GM12864 (cell line): Measurements from ENCODE around the gene LRRC26.

Experiments used
- DNase-seq: peaks from one replicate; pipeline ENCODE4 v3.0.0-alpha.2; 2011; ENCODE audit warnings: low read depth
- H3K4me3 ChIP-seq: 2 replicates; pipeline ENCODE4 v1.5.1; 2011; ENCODE audit warnings: mild to moderate bottlenecking, low read depth, low read length, control low read depth
- TF ChIP-seq, protein P1 (sequence below): IDR thresholded peaks from 2 replicates; pipeline ENCODE4 v1.5.1; 2011; ENCODE audit warnings: low read depth, mild to moderate bottlenecking, moderate library complexity, low read length, control low read depth, inconsistent platforms; ENCODE audit errors: missing control alignments

The LRRC26 gene

GRCh38 chr9:137178939-137179630, 9.2 kb upstream of the LRRC26 start:
- TF ChIP-seq, protein P1, sequence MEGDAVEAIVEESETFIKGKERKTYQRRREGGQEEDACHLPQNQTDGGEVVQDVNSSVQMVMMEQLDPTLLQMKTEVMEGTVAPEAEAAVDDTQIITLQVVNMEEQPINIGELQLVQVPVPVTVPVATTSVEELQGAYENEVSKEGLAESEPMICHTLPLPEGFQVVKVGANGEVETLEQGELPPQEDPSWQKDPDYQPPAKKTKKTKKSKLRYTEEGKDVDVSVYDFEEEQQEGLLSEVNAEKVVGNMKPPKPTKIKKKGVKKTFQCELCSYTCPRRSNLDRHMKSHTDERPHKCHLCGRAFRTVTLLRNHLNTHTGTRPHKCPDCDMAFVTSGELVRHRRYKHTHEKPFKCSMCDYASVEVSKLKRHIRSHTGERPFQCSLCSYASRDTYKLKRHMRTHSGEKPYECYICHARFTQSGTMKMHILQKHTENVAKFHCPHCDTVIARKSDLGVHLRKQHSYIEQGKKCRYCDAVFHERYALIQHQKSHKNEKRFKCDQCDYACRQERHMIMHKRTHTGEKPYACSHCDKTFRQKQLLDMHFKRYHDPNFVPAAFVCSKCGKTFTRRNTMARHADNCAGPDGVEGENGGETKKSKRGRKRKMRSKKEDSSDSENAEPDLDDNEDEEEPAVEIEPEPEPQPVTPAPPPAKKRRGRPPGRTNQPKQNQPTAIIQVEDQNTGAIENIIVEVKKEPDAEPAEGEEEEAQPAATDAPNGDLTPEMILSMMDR, result no peak
- H3K4me3 ChIP-seq, result no peak overlapping the region
- DNase-seq, result no peak

GRCh38 chr9:137178201-137178938, 8.5 kb upstream of the LRRC26 start:
- H3K4me3 ChIP-seq, result no peak overlapping the region
- DNase-seq, result no peak
- TF ChIP-seq, protein P1, result no peak

- no peak overlapping the region for H3K4me3 ChIP-seq
- DNase-seq, result no peak
- TF ChIP-seq, protein P1, result peak; percentile 91
These were observed 6.7 kb upstream of the LRRC26 start for GRCh38 chr9:137176302-137177182.

DNA sequence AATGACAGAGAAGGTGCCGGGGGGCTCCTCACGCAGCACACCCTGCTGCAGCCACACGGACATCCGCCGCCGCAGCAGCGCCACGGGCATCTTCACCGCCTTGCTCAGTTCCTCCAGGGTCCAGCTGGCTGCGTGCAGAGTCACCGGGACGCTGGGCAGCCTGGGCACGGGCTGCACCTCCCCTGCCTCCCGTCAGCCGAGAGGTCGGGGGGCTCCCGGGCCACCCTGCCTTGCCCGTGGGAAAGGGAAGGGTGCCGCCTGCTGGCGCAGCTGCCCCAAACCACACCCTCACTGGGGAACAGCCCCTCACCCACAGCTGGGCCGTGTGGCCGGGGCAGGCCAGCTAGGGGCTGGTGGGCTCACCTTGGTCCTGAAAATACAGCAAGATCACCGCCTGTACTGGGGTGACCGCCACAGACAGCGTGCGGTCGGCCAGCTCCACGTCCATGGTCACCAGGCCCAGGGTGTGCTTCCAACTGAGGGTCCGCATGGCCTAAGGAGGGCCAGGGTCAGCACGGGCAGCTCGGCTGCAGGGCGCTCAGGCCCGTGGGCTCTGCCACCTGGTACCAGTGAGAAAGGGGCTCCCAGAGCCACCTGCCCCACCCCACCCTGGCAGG, 5.6 kb upstream of the LRRC26 start:
- DNase-seq, result no peak
- no peak overlapping the region for H3K4me3 ChIP-seq
- TF ChIP-seq, protein P1, result peak; percentile 28

DNA sequence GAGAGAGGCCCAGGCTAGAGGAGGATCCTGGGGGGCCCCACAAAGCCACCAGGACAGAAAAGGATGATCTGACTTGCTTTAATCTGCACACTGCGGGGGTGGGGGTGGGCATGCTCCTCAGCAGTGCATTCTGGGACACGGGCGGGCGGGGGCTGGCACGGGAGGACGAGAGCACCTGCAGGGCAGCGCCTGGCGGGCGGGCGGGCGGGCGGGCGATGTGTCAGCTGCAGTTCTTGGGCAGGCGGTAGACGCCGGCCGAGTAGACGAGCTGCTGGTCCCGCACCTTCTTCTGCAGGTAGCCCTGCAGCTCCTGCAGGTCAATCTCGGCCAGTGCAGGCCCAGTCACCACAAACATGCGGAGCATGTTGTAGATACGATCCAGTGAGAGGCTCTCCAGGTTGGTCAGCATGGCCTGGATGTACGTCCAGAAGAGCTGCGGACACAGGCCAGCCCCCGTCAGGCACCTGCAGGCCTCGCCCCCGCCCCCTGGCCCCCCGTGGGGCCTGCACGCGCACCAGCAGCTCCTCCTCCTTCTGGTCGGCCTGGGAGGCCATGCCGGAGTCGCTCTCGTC, 5.0 kb upstream of the LRRC26 start:
- TF ChIP-seq, protein P1, result no peak
- DNase-seq, result no peak
- no peak overlapping the region for H3K4me3 ChIP-seq

GRCh38 chr9:137173796-137174664, 4.2 kb upstream of the LRRC26 start:
- TF ChIP-seq, protein P1, result no peak
- DNase-seq, result no peak
- no peak overlapping the region for H3K4me3 ChIP-seq
